Mucosa of rectum (tissue), 2 donors: ENCODE measurements around the gene TNP2.

Experiments
- H3K27ac ChIP-seq, 2 donors: one replicate each; pipeline ENCODE4 v1.7.0; 2013; ENCODE audit warnings: inconsistent platforms in 2 of 2, low read depth in 2 of 2, low read length in 2 of 2
- H3K27me3 ChIP-seq, 2 donors: one replicate each; pipeline ENCODE4 v1.7.0; 2013; ENCODE audit warnings: low read length in 2 of 2; ENCODE audit not compliant: control insufficient read depth in 2 of 2, insufficient read depth in 2 of 2
- H3K36me3 ChIP-seq, 2 donors: one replicate each; pipeline ENCODE4 v1.7.0; 2013; ENCODE audit warnings: low read length in 2 of 2; ENCODE audit not compliant: control insufficient read depth in 2 of 2, insufficient read depth in 2 of 2
- H3K4me1 ChIP-seq, 2 donors: one replicate each; pipeline ENCODE4 v1.7.0; 2013; ENCODE audit warnings: low read length in 2 of 2, mild to moderate bottlenecking in 1 of 2; ENCODE audit not compliant: control insufficient read depth in 2 of 2, insufficient read depth in 2 of 2
- H3K4me3 ChIP-seq, 2 donors: one replicate each; pipeline ENCODE4 v1.7.0; 2013; ENCODE audit warnings: low read length in 2 of 2
- H3K9ac ChIP-seq, 2 donors: one replicate each; pipeline ENCODE4 v1.7.0; 2013; ENCODE audit warnings: low read length in 2 of 2, low read depth in 1 of 2, mild to moderate bottlenecking in 1 of 2
- H3K9me3 ChIP-seq, 2 donors: one replicate each; pipeline ENCODE4 v1.7.0; 2013; ENCODE audit warnings: low read length in 2 of 2; ENCODE audit not compliant: control insufficient read depth in 2 of 2
- donor health status: healthy.
- donor health status: Normal muscosa, but diverticular disease.

Gene TNP2

GRCh38 chr16:11268921-11269375, at the start of gene TNP2:
TNP2 (minus strand) TSS chr16:11269325; CDS start chr16:11269262, 63 bp downstream.
- Histone ChIP-seq H3K9me3 (no peaks in the 10 kb centered on the region), H3K36me3 (no peaks in the 10 kb centered on the region), H3K27ac (no peak within 1 kb of the TSS), H3K9ac (no peak within 1 kb of the TSS), H3K27me3 (no peaks in the 10 kb centered on the region), H3K4me3 (no peak within 1 kb of the TSS), H3K4me1 (peaks cover 7 to 15% of the 10 kb centered on the region in 2 donors)

- H3K36me3 ChIP-seq = no peaks in the 10 kb centered on the region
Measured at GRCh38 chr16:11318817-11319216, 49.7 kb upstream of the TNP2 start.

GRCh38 chr16:11316331-11317015, 47.3 kb upstream of the TNP2 start:
- peaks cover 4 to 13% of the 10 kb centered on the region in 2 donors for H3K4me1 ChIP-seq
- no peaks in the 10 kb centered on the region for H3K9me3 ChIP-seq
- H3K27me3 ChIP-seq = no peaks in the 10 kb centered on the region
- no peak overlapping the region for H3K27ac ChIP-seq
- H3K36me3 ChIP-seq = no peaks in the 10 kb centered on the region
- H3K4me3 ChIP-seq = no peak overlapping the region
- no peak overlapping the region for H3K9ac ChIP-seq

More at GRCh38 chr16:11318817-11319216, 49.7 kb upstream of the TNP2 start:
- no peaks in the 10 kb centered on the region for H3K4me1 ChIP-seq
- no peaks in the 10 kb centered on the region for H3K9me3 ChIP-seq
- H3K9ac ChIP-seq = no peak overlapping the region
- no peak overlapping the region for H3K4me3 ChIP-seq
- no peak overlapping the region for H3K27ac ChIP-seq
- no peaks in the 10 kb centered on the region for H3K27me3 ChIP-seq

- Histone ChIP-seq H3K36me3 (no peaks in the 10 kb centered on the region), H3K4me1 (peaks cover 9 to 13% of the 10 kb centered on the region in 2 donors), H3K9me3 (no peaks in the 10 kb centered on the region), H3K27me3 (no peaks in the 10 kb centered on the region), H3K9ac (no peak overlapping the region), H3K4me3 (no peak overlapping the region), H3K27ac (no peak overlapping the region)
Measured at GRCh38 chr16:11315510-11315909, 46.4 kb upstream of the TNP2 start.

- no peaks in the 10 kb centered on the region for H3K9me3 ChIP-seq
- peaks cover 9 to 13% of the 10 kb centered on the region in 2 donors for H3K4me1 ChIP-seq
- H3K27me3 ChIP-seq = no peaks in the 10 kb centered on the region
- no peaks in the 10 kb centered on the region for H3K36me3 ChIP-seq
- H3K27ac ChIP-seq = no peak overlapping the region
- no peak overlapping the region for H3K9ac ChIP-seq
- no peak overlapping the region for H3K4me3 ChIP-seq
Measured at GRCh38 chr16:11314309-11314894, 45.3 kb upstream of the TNP2 start.

GRCh38 chr16:11313493-11314308, 44.6 kb upstream of the TNP2 start:
- H3K27me3 ChIP-seq = no peaks in the 10 kb centered on the region
- H3K27ac ChIP-seq = no peak overlapping the region

GRCh38 chr16:11312718-11313492, 43.8 kb upstream of the TNP2 start:
- Histone ChIP-seq H3K4me3 (no peak overlapping the region), H3K27me3 (no peaks in the 10 kb centered on the region), H3K9me3 (no peaks in the 10 kb centered on the region), H3K9ac (no peak overlapping the region), H3K27ac (no peak overlapping the region), H3K36me3 (no peaks in the 10 kb centered on the region), H3K4me1 (peaks cover 9 to 18% of the 10 kb centered on the region in 2 donors)

More at GRCh38 chr16:11313493-11314308, 44.6 kb upstream of the TNP2 start:
- Histone ChIP-seq H3K4me3 (no peak overlapping the region), H3K9ac (no peak overlapping the region), H3K36me3 (no peaks in the 10 kb centered on the region), H3K4me1 (peaks cover 9 to 13% of the 10 kb centered on the region in 2 donors), H3K9me3 (no peaks in the 10 kb centered on the region)

- Histone ChIP-seq H3K4me1 (peaks cover 9 to 21% of the 10 kb centered on the region in 2 donors), H3K4me3 (peak overlapping the region in 1 of 2 donors; percentile 26), H3K9me3 (no peaks in the 10 kb centered on the region), H3K36me3 (no peaks in the 10 kb centered on the region), H3K27ac (peak overlapping the region; percentile 33 to 52), H3K9ac (no peak overlapping the region), H3K27me3 (no peaks in the 10 kb centered on the region)
Measured at GRCh38 chr16:11310997-11311561, 42.0 kb upstream of the TNP2 start.

- Histone ChIP-seq H3K27ac (peak overlapping the region; percentile 33 to 52), H3K4me3 (no peak overlapping the region), H3K9me3 (no peaks in the 10 kb centered on the region), H3K27me3 (no peaks in the 10 kb centered on the region), H3K36me3 (no peaks in the 10 kb centered on the region), H3K9ac (no peak overlapping the region), H3K4me1 (peaks cover 9 to 21% of the 10 kb centered on the region in 2 donors)
Measured at GRCh38 chr16:11310634-11310977, 41.5 kb upstream of the TNP2 start.
